A549 treated with Hydrocortisone at 1 μM for 4 hours (cell line): Measurements from ENCODE around the gene APOA1. TPM values are rescaled to one million over a fixed set of nuclear protein-coding genes. Genes with fewer than 3 reads are reported as not detected.

ENCODE experiments used
- total RNA-seq: library from RNA; stranded (reverse); fragments of 200-300 nt; extraction: Qiagen RNA extraction; gene quantifications from 5 replicates; pipeline ENCODE4 v1.2.3, GENCODE V29; 2022

Gene APOA1
- total RNA-seq: 0.09 to 0.67 TPM (median 0.36 TPM) in 5 replicates

DNA sequence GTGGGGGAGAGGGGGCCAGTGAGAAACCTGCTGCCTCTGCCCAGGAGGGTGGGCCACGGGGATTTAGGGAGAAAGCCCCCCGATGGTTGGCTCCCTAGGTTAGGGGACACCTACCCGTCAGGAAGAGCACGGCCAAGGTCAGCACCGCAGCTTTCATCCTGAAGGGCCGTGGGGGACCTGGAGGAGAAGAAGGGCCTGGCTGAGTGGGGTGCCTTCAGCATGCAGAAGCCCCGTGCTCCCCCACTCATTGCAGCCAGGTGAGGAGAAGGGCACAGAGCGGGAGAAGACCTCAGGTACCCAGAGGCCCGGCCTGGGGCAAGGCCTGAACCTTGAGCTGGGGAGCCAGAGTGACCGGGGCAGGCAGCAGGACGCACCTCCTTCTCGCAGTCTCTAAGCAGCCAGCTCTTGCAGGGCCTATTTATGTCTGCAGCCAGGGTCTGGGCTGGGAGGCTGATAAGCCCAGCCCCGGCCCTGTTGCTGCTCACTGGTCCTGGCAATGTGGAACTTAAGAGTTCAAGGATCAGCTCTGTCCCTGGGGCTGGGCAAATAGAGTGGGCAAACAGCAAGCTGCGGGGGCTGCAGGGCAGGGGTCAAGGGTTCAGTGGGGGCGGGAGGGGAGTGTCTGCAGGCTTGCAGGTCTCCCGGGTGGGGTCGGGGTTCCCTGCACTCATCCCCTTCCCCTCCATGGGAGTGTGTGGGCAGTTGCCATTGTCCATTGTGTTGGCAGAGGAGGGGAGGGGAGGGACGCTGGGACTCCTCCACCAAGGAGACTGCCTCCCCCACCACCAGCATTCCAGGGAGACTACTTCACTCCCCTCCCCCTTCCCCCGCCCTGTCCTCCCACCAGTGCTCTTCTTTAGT is at the start of gene APOA1:
APOA1 (minus strand) TSS at position 392 of the 861 bp plus-strand sequence; CDS start at position 157, 235 bp downstream.

DNA sequence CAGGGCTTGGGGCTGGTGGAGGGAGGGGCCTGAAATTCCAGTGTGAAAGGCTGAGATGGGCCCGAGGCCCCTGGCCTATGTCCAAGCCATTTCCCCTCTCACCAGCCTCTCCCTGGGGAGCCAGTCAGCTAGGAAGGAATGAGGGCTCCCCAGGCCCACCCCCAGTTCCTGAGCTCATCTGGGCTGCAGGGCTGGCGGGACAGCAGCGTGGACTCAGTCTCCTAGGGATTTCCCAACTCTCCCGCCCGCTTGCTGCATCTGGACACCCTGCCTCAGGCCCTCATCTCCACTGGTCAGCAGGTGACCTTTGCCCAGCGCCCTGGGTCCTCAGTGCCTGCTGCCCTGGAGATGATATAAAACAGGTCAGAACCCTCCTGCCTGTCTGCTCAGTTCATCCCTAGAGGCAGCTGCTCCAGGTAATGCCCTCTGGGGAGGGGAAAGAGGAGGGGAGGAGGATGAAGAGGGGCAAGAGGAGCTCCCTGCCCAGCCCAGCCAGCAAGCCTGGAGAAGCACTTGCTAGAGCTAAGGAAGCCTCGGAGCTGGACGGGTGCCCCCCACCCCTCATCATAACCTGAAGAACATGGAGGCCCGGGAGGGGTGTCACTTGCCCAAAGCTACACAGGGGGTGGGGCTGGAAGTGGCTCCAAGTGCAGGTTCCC is 7.8 kb downstream of the APOA1 start, which contains the start of gene APOC3:
APOC3 (plus strand) TSS at position 383 of the 659 bp plus-strand sequence. CDS start 676 bp downstream, outside the sequence.

DNA sequence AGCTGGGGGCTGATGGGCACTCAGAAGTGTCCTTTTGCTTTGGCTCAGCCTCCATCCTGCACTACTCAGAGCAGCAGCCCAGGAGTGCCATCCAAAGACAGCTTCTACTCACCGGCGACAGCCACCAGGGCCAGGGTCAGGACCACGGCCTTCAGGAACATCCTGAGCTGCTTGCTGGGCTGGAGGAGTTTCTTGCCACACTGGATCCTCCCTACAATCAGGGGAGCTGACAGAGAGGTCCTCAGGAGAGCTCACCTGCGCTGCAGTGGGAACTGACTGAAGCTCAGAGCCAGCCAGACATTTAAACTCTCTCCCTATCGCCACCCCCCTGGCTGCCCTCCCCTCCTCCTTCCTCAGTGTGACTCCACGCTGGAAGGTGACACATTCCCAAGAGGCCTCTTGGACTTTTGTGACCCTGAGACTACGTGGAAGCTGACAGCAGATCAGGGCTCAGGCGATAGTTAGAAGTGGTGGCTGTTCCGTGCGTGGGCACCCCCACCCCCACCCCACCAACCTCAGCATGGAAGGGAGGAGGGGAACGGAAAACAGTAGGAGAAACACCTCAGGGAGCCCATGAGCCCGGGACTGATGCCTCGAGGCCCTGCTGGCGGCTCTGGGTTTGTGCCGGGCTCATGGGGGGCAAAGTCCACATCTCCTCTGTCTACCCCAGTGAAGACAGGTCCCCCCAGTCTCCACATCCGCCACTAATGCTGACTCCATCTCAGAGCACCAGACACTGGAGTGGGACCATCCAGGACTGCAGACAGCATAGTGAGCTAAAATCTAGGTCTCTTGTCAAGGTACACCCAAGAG is 14.2 kb downstream of the APOA1 start, which contains the start of gene APOA4:
APOA4 (minus strand) TSS at position 274 of the 813 bp plus-strand sequence; CDS start at position 161, 113 bp downstream.

DNA sequence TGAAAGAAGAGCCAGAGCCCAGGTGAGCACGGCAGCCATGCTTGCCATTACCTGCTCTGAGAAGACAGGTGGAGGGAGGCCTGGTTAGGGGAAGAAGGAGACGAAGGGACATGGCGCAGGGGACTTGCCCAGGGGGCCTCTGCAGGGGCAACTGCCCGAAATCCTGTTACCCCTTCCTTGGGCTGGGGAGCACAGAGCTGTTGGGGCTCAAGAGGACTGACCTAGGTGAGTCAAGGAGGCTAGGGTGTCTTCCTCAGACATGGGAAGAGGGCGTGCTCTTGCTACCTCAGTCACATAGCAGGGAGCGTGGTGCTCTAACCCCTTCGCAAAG is 45.6 kb downstream of the APOA1 start, which contains the start of gene APOA5:
APOA5 (minus strand) TSS at position 67 of the 331 bp plus-strand sequence; CDS start at position 48, 19 bp downstream.

DNA sequence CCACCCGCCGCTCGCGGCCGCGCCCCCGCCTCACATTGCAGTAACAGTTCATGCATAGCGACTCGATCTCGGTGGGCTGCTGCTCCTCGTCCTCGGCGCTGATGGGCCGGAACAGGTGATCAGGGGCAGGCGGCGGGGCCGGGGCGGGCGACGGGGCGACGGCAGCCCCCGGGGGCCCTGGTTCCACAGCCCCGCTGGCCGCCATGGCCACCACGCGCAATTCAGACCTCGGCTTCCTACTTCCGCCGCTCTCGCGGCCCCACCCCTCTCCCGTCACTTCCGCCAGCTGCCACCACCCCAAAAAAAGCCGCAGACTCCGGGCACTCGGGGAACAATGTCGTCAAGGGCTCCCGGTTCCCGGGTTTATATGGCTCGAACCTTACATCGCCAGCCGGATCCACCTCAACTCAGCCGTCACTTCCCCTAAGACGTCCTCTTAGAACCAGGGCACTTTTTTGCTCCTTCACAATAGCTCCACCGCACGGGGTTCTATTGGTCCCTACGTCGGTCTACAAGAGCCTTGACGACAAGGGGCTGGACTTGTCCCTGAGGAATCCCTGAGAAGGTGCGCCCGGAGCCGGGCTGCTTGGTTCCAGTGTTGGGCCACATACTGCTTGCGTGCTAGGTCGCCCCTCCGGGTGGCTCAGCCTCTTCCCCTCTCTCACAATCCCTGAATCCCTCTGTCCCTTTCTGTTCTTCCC is 49.5 kb downstream of the APOA1 start, which contains the start of gene ZPR1:
ZPR1 (minus strand) TSS at position 238 of the 701 bp plus-strand sequence; CDS start at position 205, 33 bp downstream.

Other genes with a start within 250 kb of the APOA1 start
- gene BUD13, start 64.6 kb downstream of the APOA1 start, total RNA-seq: 10.1 to 13.2 TPM (median 11.6 TPM) in 5 replicates
- 52.5 to 63.6 TPM (median 62.7 TPM) in 5 replicates for gene ZPR1, start 49.6 kb downstream of the APOA1 start, total RNA-seq
- not detected in 5 replicates for gene APOA5, start 45.7 kb downstream of the APOA1 start, total RNA-seq
- not detected in 5 replicates for gene APOA4, start 14.3 kb downstream of the APOA1 start, total RNA-seq
- not detected in 5 replicates for gene APOC3, start 7.7 kb downstream of the APOA1 start, total RNA-seq